Measurements from ENCODE around the gene AIRE. TPM values are rescaled to one million over a fixed set of nuclear protein-coding genes. Genes with fewer than 3 reads are reported as not detected.

The AIRE gene
- total and polyA plus RNA-seq, 2 of the 13 experiments (the other 11 are each of a cell fraction or from before 2014, with no cell fraction given): not detected

DNA sequence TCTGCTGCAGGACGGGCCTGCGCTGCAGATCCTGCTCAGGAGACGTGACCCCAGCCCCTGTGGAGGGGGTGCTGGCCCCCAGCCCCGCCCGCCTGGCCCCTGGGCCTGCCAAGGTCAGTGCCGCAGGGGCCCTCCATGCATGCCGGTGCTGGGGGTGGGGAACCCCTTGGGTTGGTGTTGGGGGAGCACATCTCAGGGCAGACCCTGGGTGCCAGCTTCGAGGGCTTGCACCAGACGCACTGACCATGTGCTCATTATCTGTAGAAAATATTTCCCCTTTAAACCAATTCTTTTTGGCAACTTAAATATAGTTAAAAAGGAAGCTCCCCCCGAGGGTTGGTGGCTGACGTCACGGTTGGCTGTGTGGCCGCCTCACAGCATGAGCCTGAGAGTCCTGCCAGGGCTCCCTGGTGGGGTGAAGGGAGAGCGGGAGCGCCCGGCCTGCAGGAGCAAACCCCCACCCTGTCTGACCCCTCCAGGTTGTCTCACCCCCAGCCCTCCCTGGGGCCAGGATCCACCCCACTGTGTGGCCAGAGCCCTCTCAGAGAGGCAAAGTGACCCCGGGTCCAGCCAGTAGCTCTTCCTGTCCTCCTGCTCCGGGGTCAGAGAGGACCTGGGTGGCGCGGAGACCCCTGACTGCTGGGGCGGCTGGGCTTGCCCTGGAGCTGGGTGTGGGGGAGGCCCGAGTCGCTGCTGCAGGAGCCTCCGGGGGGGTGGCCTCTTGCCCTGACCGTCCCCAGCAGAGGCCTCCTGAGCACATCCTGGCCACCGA is 8.9 kb downstream of the AIRE start (continued):
- no peak for TF ChIP-seq PHF21A (CRISPR knock-in tag; IDR thresholded peaks at IDR 0.05)
- TF ChIP-seq, protein P1, sequence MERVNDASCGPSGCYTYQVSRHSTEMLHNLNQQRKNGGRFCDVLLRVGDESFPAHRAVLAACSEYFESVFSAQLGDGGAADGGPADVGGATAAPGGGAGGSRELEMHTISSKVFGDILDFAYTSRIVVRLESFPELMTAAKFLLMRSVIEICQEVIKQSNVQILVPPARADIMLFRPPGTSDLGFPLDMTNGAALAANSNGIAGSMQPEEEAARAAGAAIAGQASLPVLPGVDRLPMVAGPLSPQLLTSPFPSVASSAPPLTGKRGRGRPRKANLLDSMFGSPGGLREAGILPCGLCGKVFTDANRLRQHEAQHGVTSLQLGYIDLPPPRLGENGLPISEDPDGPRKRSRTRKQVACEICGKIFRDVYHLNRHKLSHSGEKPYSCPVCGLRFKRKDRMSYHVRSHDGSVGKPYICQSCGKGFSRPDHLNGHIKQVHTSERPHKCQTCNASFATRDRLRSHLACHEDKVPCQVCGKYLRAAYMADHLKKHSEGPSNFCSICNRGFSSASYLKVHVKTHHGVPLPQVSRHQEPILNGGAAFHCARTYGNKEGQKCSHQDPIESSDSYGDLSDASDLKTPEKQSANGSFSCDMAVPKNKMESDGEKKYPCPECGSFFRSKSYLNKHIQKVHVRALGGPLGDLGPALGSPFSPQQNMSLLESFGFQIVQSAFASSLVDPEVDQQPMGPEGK (CRISPR knock-in tag; IDR thresholded peaks at IDR 0.05): 0 out of 2 replicates have a peak, but pooled peaks have one; percentile 22
- no peak for TF ChIP-seq CEBPB (IDR thresholded peaks at IDR 0.05; ENCODE audit: borderline replicate concordance, low read depth, low read length)
- TF ChIP-seq, protein P2, sequence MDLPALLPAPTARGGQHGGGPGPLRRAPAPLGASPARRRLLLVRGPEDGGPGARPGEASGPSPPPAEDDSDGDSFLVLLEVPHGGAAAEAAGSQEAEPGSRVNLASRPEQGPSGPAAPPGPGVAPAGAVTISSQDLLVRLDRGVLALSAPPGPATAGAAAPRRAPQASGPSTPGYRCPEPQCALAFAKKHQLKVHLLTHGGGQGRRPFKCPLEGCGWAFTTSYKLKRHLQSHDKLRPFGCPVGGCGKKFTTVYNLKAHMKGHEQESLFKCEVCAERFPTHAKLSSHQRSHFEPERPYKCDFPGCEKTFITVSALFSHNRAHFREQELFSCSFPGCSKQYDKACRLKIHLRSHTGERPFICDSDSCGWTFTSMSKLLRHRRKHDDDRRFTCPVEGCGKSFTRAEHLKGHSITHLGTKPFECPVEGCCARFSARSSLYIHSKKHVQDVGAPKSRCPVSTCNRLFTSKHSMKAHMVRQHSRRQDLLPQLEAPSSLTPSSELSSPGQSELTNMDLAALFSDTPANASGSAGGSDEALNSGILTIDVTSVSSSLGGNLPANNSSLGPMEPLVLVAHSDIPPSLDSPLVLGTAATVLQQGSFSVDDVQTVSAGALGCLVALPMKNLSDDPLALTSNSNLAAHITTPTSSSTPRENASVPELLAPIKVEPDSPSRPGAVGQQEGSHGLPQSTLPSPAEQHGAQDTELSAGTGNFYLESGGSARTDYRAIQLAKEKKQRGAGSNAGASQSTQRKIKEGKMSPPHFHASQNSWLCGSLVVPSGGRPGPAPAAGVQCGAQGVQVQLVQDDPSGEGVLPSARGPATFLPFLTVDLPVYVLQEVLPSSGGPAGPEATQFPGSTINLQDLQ (CRISPR knock-in tag; IDR thresholded peaks at IDR 0.05): no peak
- TF ChIP-seq, protein P3, sequence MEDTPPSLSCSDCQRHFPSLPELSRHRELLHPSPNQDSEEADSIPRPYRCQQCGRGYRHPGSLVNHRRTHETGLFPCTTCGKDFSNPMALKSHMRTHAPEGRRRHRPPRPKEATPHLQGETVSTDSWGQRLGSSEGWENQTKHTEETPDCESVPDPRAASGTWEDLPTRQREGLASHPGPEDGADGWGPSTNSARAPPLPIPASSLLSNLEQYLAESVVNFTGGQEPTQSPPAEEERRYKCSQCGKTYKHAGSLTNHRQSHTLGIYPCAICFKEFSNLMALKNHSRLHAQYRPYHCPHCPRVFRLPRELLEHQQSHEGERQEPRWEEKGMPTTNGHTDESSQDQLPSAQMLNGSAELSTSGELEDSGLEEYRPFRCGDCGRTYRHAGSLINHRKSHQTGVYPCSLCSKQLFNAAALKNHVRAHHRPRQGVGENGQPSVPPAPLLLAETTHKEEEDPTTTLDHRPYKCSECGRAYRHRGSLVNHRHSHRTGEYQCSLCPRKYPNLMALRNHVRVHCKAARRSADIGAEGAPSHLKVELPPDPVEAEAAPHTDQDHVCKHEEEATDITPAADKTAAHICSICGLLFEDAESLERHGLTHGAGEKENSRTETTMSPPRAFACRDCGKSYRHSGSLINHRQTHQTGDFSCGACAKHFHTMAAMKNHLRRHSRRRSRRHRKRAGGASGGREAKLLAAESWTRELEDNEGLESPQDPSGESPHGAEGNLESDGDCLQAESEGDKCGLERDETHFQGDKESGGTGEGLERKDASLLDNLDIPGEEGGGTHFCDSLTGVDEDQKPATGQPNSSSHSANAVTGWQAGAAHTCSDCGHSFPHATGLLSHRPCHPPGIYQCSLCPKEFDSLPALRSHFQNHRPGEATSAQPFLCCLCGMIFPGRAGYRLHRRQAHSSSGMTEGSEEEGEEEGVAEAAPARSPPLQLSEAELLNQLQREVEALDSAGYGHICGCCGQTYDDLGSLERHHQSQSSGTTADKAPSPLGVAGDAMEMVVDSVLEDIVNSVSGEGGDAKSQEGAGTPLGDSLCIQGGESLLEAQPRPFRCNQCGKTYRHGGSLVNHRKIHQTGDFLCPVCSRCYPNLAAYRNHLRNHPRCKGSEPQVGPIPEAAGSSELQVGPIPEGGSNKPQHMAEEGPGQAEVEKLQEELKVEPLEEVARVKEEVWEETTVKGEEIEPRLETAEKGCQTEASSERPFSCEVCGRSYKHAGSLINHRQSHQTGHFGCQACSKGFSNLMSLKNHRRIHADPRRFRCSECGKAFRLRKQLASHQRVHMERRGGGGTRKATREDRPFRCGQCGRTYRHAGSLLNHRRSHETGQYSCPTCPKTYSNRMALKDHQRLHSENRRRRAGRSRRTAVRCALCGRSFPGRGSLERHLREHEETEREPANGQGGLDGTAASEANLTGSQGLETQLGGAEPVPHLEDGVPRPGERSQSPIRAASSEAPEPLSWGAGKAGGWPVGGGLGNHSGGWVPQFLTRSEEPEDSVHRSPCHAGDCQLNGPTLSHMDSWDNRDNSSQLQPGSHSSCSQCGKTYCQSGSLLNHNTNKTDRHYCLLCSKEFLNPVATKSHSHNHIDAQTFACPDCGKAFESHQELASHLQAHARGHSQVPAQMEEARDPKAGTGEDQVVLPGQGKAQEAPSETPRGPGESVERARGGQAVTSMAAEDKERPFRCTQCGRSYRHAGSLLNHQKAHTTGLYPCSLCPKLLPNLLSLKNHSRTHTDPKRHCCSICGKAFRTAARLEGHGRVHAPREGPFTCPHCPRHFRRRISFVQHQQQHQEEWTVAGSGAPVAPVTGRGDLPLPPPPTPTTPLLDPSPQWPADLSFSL (CRISPR knock-in tag; IDR thresholded peaks at IDR 0.05): no peak
- TF ChIP-seq ZNF652 (CRISPR knock-in tag; IDR thresholded peaks at IDR 0.05; ENCODE audit: borderline replicate concordance, low read depth): no peak
- TF ChIP-seq HDAC1 (CRISPR knock-in tag; IDR thresholded peaks at IDR 0.05): peak; percentile 57; the same call in 1 of the 2 replicates
- TF ChIP-seq, protein P4, sequence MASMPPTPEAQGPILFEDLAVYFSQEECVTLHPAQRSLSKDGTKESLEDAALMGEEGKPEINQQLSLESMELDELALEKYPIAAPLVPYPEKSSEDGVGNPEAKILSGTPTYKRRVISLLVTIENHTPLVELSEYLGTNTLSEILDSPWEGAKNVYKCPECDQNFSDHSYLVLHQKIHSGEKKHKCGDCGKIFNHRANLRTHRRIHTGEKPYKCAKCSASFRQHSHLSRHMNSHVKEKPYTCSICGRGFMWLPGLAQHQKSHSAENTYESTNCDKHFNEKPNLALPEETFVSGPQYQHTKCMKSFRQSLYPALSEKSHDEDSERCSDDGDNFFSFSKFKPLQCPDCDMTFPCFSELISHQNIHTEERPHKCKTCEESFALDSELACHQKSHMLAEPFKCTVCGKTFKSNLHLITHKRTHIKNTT (CRISPR knock-in tag; IDR thresholded peaks at IDR 0.05): no peak
- TF ChIP-seq NR2F2 (IDR thresholded peaks at IDR 0.05; ENCODE audit: borderline replicate concordance, low read depth): no peak
- no peak for TF ChIP-seq HDAC2 (CRISPR knock-in tag; IDR thresholded peaks at IDR 0.05)
- TF ChIP-seq GPN1 (CRISPR knock-in tag; IDR thresholded peaks at IDR 0.05; ENCODE audit: borderline replicate concordance): no peak
- TF ChIP-seq, protein P5, sequence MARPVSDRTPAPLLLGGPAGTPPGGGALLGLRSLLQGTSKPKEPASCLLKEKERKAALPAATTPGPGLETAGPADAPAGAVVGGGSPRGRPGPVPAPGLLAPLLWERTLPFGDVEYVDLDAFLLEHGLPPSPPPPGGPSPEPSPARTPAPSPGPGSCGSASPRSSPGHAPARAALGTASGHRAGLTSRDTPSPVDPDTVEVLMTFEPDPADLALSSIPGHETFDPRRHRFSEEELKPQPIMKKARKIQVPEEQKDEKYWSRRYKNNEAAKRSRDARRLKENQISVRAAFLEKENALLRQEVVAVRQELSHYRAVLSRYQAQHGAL (CRISPR knock-in tag; IDR thresholded peaks at IDR 0.05; ENCODE audit: not compliant biosample characterization): no peak
- peak; percentile 18; the same call in 1 of the 2 replicates for TF ChIP-seq MXD4 (CRISPR knock-in tag; IDR thresholded peaks at IDR 0.05)
- TF ChIP-seq ARHGAP35 (CRISPR knock-in tag; IDR thresholded peaks at IDR 0.05; ENCODE audit: borderline replicate concordance): no peak
- no peak for TF ChIP-seq FOXP1 (IDR thresholded peaks at IDR 0.05)
- TF ChIP-seq FOXP1 (CRISPR knock-in tag; IDR thresholded peaks at IDR 0.05): no peak

Measured in HepG2 (cell line).